Endothelial cell of umbilical vein (primary cell): ENCODE data around the gene COL18A1. TPM values are rescaled to one million over a fixed set of nuclear protein-coding genes. Genes with fewer than 3 reads are reported as not detected.

ENCODE experiments used
- BruUV-seq: library from RNA; stranded (reverse); fragments of 400-500 nt; replicated peaks from 2 replicates; lab custom pipeline; 2021; lab: Mats Ljungman, UMichigan
- CTCF ChIA-PET: fragments of 300-600, 350-600 bp; sonication (Branson Sonifier 250); formaldehyde crosslinking; loops from one replicate; lab custom pipeline; 2021; ENCODE audit warnings: antibody characterized with exemption, inconsistent platforms; lab: Charles Lee
- POLR2A ChIA-PET: fragments of 300-600, 350-600 bp; sonication (Branson Sonifier 250); formaldehyde crosslinking; loops from one replicate; lab custom pipeline; 2021; ENCODE audit warnings: antibody characterized with exemption, inconsistent platforms; lab: Charles Lee
- DNase-seq: peaks from one replicate; pipeline ENCODE4 v3.0.0-alpha.2; 2011; ENCODE audit warnings: low read depth, low spot score
- FAIRE-seq: peaks from 2 replicates; lab custom pipeline; 2011; peaks lifted over from hg19 to GRCh38; lab: Jason Lieb, UNC
- H2AFZ ChIP-seq: 2 replicates; pipeline ENCODE4 v1.6.0; 2012; ENCODE audit warnings: low read depth, low read length, control low read depth, inconsistent platforms
- H3K27ac ChIP-seq: 2 replicates; pipeline ENCODE4 v1.5.1; 2011; ENCODE audit warnings: low read depth, mild to moderate bottlenecking, control low read depth, low read length, moderate library complexity; ENCODE audit not compliant: insufficient read depth
- H3K27me3 ChIP-seq, 2 experiments: 2 replicates each; pipeline versions ENCODE4 v1.6.0 to v1.6.1; 2011; ENCODE audit warnings: low read length in 2 of 2, mixed read lengths in 1 of 2; ENCODE audit not compliant: control insufficient read depth in 2 of 2, insufficient read depth in 2 of 2
- H3K36me3 ChIP-seq, 2 experiments: 2 replicates in 1 of 2; 3 replicates in 1 of 2; pipeline ENCODE4 v1.5.1; 2011; ENCODE audit warnings: low read length in 2 of 2, mild to moderate bottlenecking in 1 of 2, moderate library complexity in 1 of 2; ENCODE audit not compliant: control insufficient read depth in 2 of 2, insufficient read depth in 2 of 2; ENCODE audit errors: extremely low read depth in 1 of 2
- H3K4me1 ChIP-seq: 3 replicates; pipeline ENCODE4 v1.5.1; 2011; ENCODE audit warnings: mild to moderate bottlenecking, low read length; ENCODE audit not compliant: control insufficient read depth, insufficient read depth; ENCODE audit errors: extremely low read depth
- H3K4me2 ChIP-seq: 2 replicates; pipeline ENCODE4 v1.6.1; 2011; ENCODE audit warnings: low read length, control low read depth, mixed read lengths; ENCODE audit not compliant: insufficient read depth
- H3K4me3 ChIP-seq, 3 experiments: fragments of 200-600 bp in 1 of 3; sonication (generic), shearing (Covaris generic) in 1 of 3; replicated peaks in 1 of 3; 2 replicates each; pipeline ENCODE4 v1.5.1; 2011 to 2016; ENCODE audit warnings: control low read depth in 3 of 3, low read length in 3 of 3, mild to moderate bottlenecking in 2 of 3, inconsistent platforms in 1 of 3, low read depth in 1 of 3, moderate library complexity in 1 of 3; ENCODE audit not compliant: insufficient read depth in 1 of 3
- H3K79me2 ChIP-seq: 2 replicates; pipeline ENCODE4 v1.6.0; 2012; ENCODE audit warnings: low read length, inconsistent platforms; ENCODE audit not compliant: control insufficient read depth, insufficient read depth
- H3K9ac ChIP-seq: replicated peaks from 2 replicates; pipeline ENCODE3; 2011; ENCODE audit warnings: low read length, control low read depth; ENCODE audit not compliant: insufficient read depth; ENCODE audit errors: extremely low read depth
- H3K9me1 ChIP-seq: replicated peaks from 3 replicates; pipeline ENCODE4 v1.6.0; 2011; ENCODE audit warnings: mild to moderate bottlenecking, low read length; ENCODE audit not compliant: control insufficient read depth, insufficient read depth; ENCODE audit errors: extremely low read depth
- H3K9me3 ChIP-seq: replicated peaks from 2 replicates; pipeline ENCODE4 v1.5.1; 2012; ENCODE audit warnings: low read length, inconsistent platforms; ENCODE audit not compliant: control insufficient read depth, insufficient read depth
- H4K20me1 ChIP-seq: replicated peaks from 2 replicates; pipeline ENCODE3; 2011; ENCODE audit warnings: mild to moderate bottlenecking, low read length; ENCODE audit not compliant: control insufficient read depth, insufficient read depth; ENCODE audit errors: extremely low read depth
- EZH2 ChIP-seq: IDR thresholded peaks from 2 replicates; pipeline ENCODE4 v1.6.1; 2012; ENCODE audit warnings: borderline replicate concordance, low read depth, mild to moderate bottlenecking, moderate library complexity, low read length, inconsistent platforms; ENCODE audit not compliant: severe bottlenecking
- FOS ChIP-seq: IDR thresholded peaks from 2 replicates; pipeline ENCODE4 v1.6.1; 2011; ENCODE audit warnings: mild to moderate bottlenecking, low read length, moderate library complexity, borderline replicate concordance; ENCODE audit not compliant: insufficient read depth
- GATA2 ChIP-seq: IDR thresholded peaks from 2 replicates; pipeline ENCODE4 v1.7.0; 2011; ENCODE audit warnings: low read depth, mild to moderate bottlenecking, moderate library complexity, mixed read lengths, low read length; ENCODE audit not compliant: insufficient read length, insufficient read depth
- JUN ChIP-seq: IDR thresholded peaks from 2 replicates; pipeline ENCODE4 v1.6.1; 2011; ENCODE audit warnings: borderline replicate concordance, low read depth; ENCODE audit not compliant: insufficient read length, insufficient read depth
- MAX ChIP-seq: IDR thresholded peaks from 2 replicates; pipeline ENCODE4 v1.6.1; 2011; ENCODE audit not compliant: insufficient read depth, insufficient read length
- MYC ChIP-seq: IDR thresholded peaks from one replicate; pipeline ENCODE4 v1.6.1; 2011; ENCODE audit warnings: mild to moderate bottlenecking, low read depth, low read length
- POLR2A ChIP-seq: IDR thresholded peaks from 2 replicates; pipeline ENCODE4 v1.6.1; 2012; ENCODE audit warnings: low read depth, mild to moderate bottlenecking, control low read depth, low read length
- POLR2AphosphoS5 ChIP-seq: IDR thresholded peaks from 2 replicates; pipeline ENCODE4 v1.6.1; 2012; ENCODE audit warnings: low read depth, mild to moderate bottlenecking, control low read depth, low read length, moderate library complexity; ENCODE audit not compliant: insufficient read depth
- dilution Hi-C: fragments of 300-500 bp; cut with MboI; formaldehyde crosslinking; loops from one replicate; pipeline ENCODE4 v1.15.0; 2019; ENCODE audit warnings: low sequenced_read_pairs; ENCODE audit not compliant: extremely low pct_ligation_motif_present
- intact Hi-C: fragments of 100-400 bp; cut with micrococcal nuclease; formaldehyde crosslinking; loops from one replicate; pipeline ENCODE4 v1.10.0; 2022
- polyA plus RNA-seq, 4 experiments: library from polyadenylated mRNA; depleted of rRNA in 3 of 4; stranded (reverse) in 3 of 4; unstranded in 1 of 4; fragments of >200 nt; gene quantifications; 2 replicates each; pipeline versions ENCODE4 v1.2.1 to v1.2.3, GENCODE V29; 2011 to 2012; ENCODE audit warnings: missing spikeins in 1 of 4
- total RNA-seq: library from RNA; stranded (reverse); gene quantifications from 2 replicates; pipeline ENCODE4 v1.2.3, GENCODE V29; 2021
- TF ChIP-seq, protein P1 (sequence below), 2 donors: IDR thresholded peaks; 1 replicate in 1 of 2; 2 replicates in 1 of 2; pipeline ENCODE4 v1.5.1; 2011; ENCODE audit warnings: low read length in 2 of 2, mild to moderate bottlenecking in 2 of 2, moderate library complexity in 2 of 2, control low read depth in 1 of 2, inconsistent platforms in 1 of 2, low read depth in 1 of 2; ENCODE audit not compliant: insufficient read depth in 1 of 2; ENCODE audit errors: extremely low read depth in 1 of 2

COL18A1 gene
- total and polyA plus RNA-seq, 2 donors (not counting 3 experiments of a cell fraction or from before 2014, with no cell fraction given): 198 to 252 TPM

DNA sequence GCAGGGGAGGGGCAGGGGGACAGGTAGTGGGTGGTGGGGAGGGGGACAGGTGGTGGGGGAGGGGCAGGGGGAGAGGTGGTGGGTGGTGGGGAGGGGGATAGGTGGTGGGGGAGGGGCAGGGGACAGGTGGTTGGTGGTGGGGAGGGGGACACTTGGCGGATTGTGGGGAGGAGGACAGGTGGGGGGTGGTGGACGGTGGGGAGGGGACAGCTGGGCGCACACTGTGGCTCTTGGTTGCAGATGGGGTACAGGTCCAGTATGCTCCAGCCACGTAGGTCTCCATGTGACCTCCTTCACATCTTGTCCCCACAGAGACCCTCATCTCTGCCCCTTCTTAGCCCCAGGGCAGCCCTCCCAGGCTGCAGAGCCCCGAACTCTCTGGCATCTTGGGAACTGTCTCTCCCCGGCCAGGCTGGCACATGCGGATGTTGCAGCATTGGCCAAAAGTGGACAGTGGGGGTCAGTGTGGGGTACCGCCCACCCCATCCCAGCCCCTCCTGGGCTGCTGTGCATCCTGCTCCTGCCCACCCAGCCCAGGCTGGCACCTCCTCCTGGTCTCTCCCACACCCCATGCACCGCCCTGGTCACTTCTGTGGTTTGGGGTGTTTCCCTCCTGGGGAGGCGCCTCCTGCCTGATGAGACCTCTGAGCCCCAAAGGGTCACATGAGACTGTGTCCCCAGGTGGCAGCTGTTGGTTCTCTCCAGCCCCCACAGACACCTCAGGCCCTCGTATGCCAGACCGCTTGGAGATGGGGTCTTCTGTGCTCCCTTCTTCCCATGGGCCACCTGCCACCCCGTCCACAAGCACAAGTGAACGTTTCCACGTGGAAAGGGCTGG lies 144.9 kb downstream of the COL18A1 start:
- H3K9ac ChIP-seq: no peak overlapping the region
- no TSS peak for BruUV-seq
- peaks cover 23% of the 10 kb centered on the region for H3K4me1 ChIP-seq
- no peaks in the 10 kb centered on the region for H3K36me3 ChIP-seq
- H3K4me3 ChIP-seq: no peak overlapping the region
- dilution Hi-C loops (no loop called here), intact Hi-C loops (loop anchor here (2.0 kb wide), 1 partner anchor 257 kb away; no protein-coding TSS in a partner anchor)
- H3K9me3 ChIP-seq: no peaks in the 10 kb centered on the region
- H2AFZ ChIP-seq: peak overlapping the region; percentile 69
- H3K27me3 ChIP-seq: no peaks in the 10 kb centered on the region
- peak overlapping the region; percentile 13 for H3K27ac ChIP-seq
- ChIA-PET POLR2A (no interaction called here), CTCF (no interaction called here)
- H3K79me2 ChIP-seq: no peaks in the 10 kb centered on the region
- FAIRE-seq (no peak), DNase-seq (no peak)
- no peak overlapping the region for H3K4me2 ChIP-seq
- H4K20me1 ChIP-seq: no peaks in the 10 kb centered on the region
- TF ChIP-seq EZH2: no peak
- no peak for TF ChIP-seq FOS
- no peak for TF ChIP-seq GATA2
- TF ChIP-seq JUN: no peak
- TF ChIP-seq, protein P1, sequence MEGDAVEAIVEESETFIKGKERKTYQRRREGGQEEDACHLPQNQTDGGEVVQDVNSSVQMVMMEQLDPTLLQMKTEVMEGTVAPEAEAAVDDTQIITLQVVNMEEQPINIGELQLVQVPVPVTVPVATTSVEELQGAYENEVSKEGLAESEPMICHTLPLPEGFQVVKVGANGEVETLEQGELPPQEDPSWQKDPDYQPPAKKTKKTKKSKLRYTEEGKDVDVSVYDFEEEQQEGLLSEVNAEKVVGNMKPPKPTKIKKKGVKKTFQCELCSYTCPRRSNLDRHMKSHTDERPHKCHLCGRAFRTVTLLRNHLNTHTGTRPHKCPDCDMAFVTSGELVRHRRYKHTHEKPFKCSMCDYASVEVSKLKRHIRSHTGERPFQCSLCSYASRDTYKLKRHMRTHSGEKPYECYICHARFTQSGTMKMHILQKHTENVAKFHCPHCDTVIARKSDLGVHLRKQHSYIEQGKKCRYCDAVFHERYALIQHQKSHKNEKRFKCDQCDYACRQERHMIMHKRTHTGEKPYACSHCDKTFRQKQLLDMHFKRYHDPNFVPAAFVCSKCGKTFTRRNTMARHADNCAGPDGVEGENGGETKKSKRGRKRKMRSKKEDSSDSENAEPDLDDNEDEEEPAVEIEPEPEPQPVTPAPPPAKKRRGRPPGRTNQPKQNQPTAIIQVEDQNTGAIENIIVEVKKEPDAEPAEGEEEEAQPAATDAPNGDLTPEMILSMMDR (IDR thresholded peaks at IDR 0.05; ENCODE audit: extremely low read depth in 1 of 2, insufficient read depth in 1 of 2, low read depth in 1 of 2, low read length in 2 of 2): no peak
- no peak for TF ChIP-seq MYC
- TF ChIP-seq MAX: no peak
- TF ChIP-seq POLR2AphosphoS5: no peak
- no peak for TF ChIP-seq POLR2A
- H3K9me1 ChIP-seq: no peaks in the 10 kb centered on the region
